HG02885 (cell line): ENCODE data around the gene RIPK3.
A peak's percentile ranks its signal among the peaks of the same experiment; 100 is the strongest.
"Not testable (repeated sequence)": the region's sequence is repeated elsewhere in the genome, so short reads cannot be mapped to it uniquely, and the experiment has no call there.

Experiments
- ATAC-seq: cut with Tn5 transposase; IDR thresholded peaks from one replicate; pipeline ENCODE4 v1.9.1; 2021; ENCODE audit warnings: mild to moderate bottlenecking; ENCODE audit not compliant: unreplicated experiment, poor library complexity

The RIPK3 gene

DNA sequence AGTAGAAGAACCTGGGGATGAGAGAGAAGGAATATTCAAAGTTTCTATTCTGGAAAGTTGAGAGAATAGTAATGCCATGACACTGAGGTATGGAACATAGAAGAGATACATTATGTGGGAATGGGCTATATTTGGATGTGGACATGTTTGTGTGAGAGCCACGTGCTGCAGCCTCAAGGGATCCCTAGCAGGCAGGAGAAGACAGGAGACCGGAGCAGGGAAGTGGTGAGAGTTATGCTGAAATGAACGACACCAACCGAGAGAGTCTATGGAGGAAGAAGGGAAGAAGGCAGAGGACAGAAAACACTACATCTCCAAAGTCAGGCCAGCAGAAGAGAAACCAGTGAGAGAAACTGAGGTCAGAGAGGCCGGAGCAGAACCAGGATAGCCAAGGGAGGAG is 10.0 kb upstream of the RIPK3 start:
- no peak for ATAC-seq

DNA sequence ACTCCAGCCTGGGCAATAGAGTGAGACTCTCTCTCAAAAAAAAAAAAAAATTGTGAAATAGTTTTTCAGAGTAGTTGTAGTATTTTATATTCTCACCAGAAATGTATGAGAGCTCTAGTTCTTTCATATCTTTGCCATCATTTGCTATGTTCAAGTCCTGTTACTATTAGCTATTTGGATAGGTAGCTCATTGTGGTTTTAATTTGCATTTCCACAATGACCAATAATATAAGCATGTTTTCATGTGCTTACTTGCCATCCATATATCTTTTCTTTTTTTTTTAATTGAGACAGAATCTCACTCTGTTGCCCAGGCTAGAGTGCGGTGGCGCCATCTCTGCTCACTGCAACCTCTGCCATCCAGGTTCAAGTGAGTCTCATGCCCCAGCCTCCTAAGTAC is 8.4 kb upstream of the RIPK3 start:
- ATAC-seq = no peak

DNA sequence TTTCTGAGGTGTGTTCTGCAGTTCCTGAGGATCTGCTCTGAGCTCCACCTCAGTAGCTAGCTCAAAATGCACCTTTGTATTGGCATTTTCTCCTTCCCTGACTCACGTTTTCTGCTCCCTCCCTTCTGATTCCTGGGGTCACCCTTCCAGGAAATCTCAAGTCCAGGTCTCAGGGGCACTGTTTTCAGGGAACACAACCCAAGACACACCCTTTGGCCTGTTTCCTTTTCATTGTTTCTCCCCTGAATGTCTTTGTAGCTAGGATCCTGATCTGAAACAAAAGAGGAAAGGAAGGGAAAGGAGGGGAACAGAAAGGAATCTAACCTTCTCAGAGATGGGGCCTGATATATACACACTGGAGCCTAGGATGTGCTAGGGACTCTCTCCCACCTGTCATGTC is 7.3 kb upstream of the RIPK3 start:
- ATAC-seq = no peak

DNA sequence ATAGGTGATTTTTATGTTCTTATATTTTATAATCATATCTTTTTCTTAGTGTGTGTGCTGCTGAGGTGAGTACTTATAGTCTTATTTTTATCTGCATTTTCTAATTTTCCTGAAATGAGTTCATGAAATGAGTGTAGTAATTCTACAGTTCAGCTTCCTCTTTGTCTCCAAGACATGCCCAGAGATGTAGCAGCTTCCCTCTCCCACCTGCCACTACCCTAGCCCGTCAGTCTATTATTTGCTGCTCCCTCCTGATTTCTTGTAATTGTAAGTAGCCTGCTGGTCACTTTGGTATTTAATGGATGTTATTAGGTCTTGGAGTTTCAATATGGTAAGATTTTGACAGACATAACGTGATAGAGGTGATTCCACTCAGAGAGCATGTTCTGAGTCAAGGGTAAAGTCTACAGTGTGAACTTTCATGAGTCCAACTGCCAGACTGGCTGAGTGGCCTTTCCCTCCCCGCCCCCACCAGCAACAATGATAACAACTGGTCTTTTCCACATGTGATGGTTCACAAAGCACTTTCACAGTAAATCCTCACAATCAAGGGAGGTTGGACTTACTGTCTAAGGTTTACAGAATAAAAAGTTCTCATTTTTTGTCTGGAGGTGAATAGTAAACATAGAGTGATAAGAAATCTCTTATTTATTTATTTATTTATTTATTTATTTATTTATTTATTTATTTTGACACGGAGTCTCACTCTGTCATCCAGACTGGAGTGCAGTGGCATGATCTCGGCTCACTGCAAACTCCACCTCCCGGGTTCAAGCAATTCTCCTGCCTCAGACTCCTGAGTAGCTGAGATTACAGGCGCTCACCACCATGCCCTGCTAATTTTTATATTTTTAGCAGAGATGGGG is 4.2 kb upstream of the RIPK3 start:
- ATAC-seq = no peak

DNA sequence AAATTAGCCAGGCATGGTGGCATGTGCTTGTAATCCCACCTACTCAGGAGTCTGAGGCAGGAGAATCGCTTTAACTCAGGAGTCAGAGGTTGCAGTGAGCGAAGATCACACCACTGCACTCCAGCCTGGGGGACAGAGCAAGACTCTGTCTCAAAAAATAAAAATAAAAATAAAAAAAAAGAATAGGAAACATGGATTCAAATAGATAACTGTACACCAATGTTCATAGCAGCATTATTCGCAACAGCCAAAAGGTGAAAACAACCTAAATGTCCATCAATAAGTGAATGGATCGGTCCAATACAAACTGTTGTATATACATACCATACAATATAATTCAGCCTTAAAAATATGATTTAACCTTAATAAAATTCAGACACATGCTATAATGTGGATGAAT is 3.1 kb upstream of the RIPK3 start:
- no peak for ATAC-seq

DNA sequence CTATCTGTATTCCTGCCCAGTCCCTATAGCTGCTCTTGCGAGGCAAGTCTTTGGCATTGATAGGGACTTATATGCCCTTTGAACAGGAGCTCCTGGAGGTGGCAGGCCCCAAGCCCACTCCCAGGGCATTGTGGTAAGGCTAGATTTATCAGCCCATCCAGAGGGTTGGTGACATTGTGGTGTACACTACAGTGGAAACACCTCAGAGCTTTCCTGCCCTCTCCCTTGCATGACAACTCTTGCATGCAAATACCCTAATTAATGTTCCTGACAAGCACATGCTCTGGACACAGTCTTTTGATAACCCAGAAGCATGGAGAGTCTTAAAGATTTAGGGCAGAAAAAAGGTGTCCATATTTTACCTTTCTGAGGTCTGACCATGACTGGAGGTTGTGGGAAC is 815 bp upstream of the RIPK3 start:
- no peak for ATAC-seq

DNA sequence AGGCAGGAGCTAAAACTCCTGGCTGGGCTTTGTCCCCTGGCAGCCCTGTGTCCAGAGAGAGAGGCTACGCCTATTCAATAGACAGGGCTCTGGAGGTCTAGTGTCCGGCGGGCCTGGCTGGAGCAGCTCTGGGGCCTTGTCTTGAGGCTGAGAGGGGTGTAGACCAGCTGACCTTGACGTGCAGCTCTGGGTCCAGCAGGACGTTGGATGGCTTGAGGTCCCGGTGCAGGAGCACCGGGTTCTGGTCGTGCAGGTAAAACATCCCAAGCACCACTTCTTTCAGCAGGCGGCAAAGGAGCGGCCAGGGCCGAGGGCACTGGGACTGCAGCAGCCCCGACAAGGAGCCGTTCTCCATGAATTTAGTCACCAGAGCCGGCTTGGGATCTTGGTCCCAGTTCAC is 948 bp downstream of the RIPK3 start:
- ATAC-seq = no peak

DNA sequence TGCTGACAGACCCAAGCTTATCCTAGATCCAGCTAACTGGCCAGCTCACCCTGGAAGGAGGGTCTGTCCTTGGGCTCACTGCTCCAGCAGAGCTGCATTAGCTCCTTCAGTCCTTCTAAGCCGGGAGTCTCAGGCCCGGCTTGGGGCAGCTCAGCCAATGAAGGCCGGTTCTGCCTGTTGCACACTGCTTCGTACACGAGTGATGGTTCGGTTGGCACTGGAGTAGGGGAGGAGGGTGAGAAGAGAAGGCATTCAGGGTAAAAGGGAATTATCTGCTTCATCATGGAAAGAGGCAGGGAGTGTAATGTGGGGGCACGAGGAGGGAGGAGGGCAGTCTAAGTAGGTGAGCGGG is 2.0 kb downstream of the RIPK3 start:
- no peak for ATAC-seq

DNA sequence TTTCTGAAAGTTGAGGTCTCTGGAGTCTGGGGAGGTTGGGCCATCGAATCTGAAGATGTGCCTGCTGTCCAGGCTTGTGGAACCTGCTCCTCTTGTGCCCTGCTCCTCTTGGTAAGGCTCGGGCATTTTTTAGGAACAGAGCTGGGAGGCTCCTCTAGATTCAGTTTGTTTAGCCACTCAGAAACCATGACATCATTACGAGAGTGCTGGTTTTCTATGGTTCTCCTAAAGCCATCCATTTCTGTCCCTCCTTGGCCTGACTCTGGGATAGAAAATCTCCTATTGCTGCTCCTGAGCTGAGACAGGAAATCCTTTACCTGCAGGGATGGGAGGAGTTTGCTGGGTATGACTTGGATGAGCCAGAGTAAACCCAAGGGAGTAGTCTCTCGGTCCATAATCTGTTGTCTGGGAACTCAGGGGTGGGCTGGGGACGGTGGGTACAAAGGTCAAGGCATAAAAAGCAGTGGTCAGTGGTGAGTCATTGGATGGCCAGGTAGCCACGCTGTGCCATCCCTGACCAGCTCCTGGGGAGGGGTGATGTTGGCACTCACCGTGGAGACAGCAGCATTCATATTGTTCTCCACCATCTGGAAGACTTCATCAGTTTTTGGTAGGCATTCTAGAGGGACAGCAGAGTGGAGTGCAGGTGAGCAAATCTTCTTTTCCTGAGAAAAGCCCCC is 2.5 kb downstream of the RIPK3 start:
- ATAC-seq = no peak

DNA sequence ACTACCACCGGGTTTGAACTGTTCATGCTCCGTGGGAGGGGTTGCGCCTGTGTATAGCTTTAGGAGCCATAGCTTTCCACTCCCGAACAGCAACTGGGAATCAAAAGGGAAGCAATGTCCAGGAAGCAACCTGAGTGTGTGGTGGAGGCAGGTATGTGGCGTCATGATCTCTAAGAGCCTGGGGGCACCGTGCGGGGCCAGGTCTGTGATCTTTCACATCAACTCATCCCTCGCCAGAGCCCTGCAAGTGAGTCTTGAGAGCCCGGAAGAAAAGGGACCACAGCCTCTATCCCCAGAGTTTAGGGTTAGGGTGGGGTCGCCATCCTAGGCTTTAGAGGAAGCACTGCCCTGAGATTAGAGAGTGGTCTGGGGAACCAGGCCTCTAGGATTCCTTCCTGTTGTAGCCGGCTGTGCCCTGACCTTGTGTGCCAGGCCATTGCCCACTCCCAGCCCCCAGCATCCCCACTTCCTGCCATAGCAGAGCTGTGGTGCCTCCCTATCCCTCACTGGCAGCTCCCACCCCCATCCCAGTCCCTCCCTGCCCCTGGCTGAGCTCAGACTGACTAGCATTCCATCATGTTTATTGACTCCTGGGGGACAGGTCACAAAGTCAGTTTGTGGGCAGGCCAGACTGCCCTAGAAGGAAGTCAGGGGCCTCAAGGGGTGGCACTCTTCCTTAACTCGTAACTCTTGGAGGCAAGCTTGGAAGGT is 4.2 kb downstream of the RIPK3 start:
- no peak for ATAC-seq

DNA sequence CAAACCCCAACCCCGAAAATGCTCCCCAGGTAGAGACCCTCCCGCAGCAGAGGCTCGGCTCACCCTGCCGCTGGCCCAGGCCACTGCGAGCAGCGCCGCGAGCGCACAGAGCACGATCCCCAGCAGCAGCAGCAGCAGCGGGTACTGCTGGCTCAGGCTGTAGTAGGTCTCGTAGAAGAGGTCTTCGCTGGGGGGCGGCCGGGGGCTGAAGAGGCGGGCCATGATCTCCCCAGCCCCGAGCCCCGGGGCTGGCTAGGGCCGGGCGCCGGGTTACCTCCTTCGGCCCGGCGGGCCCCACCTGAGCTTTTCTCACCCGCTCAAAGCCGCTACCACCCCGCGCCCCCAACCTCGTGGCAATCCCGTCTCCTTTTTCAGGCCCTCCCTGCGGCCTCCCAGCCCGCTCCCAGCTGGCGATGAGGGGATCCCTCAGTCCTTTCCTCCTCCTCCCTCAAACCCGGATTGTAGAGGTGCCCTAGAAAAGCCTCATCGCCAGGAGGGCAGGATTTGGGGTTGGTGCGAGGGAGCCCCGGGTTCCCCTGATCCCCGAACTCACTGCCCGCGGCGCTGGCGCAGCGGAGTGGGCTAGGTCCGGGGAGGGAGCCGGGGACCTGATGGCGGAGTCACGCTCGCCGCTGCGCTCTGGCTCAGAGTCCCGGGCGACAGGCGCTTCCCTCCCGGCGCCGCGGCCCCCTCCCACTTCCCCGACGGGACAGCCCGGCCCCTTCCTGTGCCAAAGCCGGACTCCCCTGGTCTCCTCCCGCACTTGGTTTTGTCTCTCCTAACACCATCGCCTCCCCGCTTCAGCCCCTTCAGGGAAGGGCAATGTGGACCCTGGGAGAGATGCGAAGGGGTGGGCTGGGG is 5.1 kb downstream of the RIPK3 start, which contains the start of gene ADCY4:
ADCY4 (minus strand) TSS at position 641 of the 861 bp plus-strand sequence; CDS start at position 222, 419 bp downstream.
- ATAC-seq = no peak

DNA sequence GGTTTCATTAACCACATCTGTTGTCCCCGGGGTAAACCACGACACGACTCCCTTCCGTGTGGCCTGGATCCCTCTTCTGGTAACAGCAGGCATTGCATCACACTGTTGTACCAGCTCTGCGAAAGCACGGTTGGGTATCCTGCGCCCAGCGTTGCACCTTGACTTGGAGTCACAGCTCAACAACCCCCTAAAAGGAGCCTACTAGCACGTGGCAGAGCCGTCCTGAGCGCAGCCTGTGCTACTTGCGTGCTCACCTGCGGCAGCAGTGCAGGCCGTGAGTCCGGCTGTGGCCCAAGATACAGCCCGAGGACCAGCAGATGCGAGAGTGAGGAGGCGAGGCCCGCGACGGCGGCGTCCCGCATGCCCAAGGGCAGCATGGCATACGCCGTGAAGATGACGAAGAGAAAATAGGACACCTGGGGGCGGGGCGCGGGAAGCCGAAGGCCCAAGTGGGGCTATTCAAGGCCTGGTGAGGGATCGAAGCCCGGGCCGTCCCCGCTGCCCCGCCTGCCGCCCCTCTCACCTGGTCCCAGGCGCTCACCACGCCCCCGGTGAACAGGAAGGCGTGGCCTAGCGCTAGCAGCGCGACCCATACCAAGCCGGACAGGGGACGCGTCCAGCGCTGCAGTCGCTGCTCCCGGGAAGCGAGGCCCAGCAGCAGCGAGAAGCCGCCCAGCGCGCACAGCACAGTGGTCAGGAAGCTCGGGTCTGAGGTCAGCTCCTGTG is 7.4 kb downstream of the RIPK3 start:
- ATAC-seq = peak; percentile 88

DNA sequence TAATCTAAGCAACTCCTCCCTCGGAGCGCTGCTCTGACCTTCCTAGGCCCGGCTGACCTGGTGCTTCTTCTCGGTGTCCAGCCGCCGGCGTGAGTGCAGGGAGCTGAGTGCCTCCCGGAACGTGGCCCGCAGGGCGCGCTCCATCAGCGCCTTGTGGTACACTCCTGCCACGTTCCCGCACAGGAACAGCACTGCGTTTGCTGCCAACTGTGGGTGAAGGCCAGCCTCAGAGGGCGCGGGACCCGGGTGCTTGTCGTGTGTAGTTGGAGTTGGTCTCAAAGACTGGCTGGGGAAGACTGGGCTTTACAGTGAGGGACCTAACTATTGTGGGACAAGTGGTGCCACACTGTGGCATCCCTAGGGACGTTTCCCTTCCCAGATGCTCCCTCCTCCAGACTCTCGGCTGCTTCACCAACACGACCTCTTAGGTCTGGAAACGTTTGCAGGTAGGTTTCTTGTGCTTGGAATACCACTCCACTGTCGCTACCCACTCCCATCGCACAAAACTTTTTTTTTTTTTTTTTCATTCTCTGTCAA is 8.0 kb downstream of the RIPK3 start:
- ATAC-seq = no peak

DNA sequence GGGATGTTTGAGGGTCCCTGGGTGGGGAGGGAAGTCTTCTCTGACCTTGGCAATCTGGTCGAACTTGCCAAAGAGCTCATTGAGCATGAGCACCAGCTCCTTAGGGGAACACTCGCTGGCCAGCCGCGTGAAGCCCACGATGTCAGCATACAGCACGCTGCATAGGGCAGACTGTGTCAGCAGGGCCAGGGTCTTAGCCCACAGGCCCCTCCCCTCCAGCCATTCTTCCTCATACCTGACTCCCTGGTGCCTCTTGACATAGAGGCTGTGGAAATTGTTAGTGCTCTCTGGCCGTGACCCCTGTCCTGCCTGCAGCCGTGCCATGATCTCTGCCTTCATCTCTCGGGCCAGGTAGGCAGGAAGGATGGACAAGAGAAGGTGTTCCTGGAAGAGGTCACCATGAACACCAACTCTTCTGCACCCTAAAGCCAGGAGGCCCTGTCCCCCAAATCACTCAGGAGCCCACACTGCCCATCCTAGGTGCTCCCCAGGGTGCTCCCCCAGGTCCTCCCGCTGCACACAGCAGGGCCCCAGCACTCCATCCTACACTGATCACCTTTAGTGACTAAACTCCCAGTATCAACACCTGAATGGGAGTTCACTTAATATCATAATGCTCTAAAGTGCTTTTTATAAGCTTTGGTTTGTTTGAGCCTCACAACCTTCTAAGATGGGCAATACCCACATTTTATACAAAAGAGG is 8.7 kb downstream of the RIPK3 start:
- no peak for ATAC-seq

DNA sequence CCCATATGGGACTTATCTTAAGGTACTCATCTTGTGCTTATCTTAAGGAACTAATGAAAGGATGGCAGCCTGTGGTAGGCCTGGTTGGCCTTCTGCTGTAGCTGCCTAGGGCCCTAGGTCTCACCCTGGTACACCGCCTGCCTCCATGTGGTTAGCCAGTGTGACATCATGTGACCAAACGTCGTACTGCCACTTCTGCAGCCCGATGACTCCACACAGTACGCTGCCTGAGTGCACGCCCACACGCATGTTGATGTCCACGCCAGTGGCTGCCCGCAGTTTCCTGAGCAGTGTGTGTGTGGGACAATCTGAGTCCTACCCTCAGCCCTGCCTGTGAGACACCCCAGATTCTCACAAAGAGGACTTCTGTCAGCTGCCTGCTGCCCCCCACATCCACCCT is 10.1 kb downstream of the RIPK3 start:
- no peak for ATAC-seq

DNA sequence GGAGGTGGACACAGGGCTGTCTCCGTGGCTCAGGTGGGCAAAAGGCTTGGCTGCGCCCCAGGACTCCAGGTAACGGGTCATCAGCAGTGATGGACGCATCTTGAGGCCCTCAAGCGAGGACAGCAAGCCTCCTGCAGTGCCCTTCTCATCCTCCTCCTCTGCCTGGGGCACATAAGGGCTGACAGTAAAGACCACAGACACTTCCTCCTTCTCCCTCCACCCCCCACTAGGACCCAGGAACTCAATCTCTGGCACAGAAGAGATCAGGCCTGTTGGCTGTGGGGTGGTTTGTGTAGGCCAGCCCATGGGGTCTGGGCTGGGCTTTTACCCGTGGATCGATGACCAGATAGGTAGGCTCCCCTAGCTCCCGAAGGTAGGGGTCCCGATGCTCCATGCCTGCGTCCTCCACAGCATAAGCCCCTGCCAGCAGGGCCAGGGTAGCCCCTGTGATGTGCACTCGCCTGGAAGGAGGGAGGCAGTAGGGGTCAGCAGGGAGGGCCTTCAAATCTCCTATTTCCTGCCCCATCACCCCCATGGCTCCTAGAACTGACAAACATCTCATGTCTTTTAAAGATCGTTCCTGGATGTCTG is 10.6 kb downstream of the RIPK3 start:
- no peak for ATAC-seq

DNA sequence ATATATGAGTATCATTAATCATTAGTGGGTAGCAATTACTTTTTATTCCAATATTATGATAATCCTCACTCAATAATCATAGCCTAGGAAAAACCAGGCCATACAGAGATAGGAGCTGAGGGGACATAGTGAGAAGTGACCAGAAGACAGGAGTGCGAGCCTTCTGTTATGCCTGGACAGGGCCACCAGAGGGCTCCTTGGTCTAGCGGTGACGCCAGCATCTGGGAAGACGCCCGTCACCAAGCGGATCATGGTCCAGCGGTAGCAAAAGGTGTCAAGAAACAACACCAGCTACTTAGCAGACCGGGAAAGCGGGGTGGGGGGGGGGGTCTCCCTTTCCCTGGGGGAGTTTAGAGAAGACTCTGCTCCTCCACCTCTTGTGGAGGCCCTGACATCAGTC is 11.9 kb downstream of the RIPK3 start:
- not testable (repeated sequence) for ATAC-seq

DNA sequence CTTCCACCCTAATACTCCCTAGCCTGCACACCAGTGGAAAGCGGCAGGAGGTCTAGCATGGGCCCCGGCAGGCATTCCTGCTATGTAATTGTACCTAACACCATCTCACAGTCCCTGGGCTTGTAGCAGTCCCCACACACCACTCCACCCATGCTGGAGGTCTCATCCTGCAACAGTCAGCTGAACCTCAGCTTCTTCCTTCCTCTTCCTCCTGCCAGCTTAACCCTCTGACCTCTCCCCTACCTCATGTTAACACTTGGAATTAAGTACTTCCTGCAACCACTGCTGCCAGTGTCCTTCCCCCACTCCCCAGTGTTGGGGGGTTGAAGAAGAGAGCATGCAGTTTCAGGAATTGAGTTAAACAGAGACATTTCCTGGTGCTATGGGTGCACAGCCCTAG is 12.5 kb downstream of the RIPK3 start:
- ATAC-seq = no peak
